ENCODE data around the gene SAFB.

The SAFB gene

GRCh38 chr19:5669212-5669611 lies 46.3 kb downstream of the SAFB start:
- Histone ChIP-seq H4K20me1 (ENCODE audit: insufficient read depth, low read length, poor library complexity, severe bottlenecking) (no peaks in the 10 kb centered on the region), H3K9me2 (replicated peaks; ENCODE audit: low read depth, low read length) (no peaks in the 10 kb centered on the region), H3K36me3 (ENCODE audit: insufficient read depth, low read length) (peaks cover 55% of the 10 kb centered on the region)

DNA sequence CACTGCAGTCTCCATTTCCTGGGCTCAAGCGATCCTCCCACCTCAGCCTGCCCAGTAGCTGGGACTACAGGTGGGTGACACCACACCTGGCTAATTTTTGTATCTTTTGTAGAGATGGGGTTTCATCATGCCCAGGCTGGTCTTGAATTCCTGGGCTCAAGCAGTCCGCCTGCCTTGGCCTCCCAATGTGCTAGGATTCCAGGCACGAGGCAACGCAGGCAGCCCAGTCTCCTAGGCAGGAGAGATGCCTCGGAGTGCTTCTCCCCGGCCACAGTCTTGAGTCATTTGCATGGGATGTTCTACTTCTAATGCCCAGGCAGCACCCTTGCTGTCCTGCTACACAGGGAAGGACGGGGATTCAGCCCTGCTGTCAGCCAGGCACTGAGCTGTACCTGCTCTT lies 48.7 kb downstream of the SAFB start:
- no peaks in the 10 kb centered on the region for H3K9me2 ChIP-seq (replicated peaks; ENCODE audit: low read depth, low read length)
- no peaks in the 10 kb centered on the region for H4K20me1 ChIP-seq (ENCODE audit: insufficient read depth, low read length, poor library complexity, severe bottlenecking)
- no peaks in the 10 kb centered on the region for H3F3A ChIP-seq (ENCODE audit: low read depth)
- H2AFZ ChIP-seq (ENCODE audit: low read length) = no peak overlapping the region
- H3K79me2 ChIP-seq (ENCODE audit: insufficient read depth, low read length) = no peaks in the 10 kb centered on the region
- TF ChIP-seq, protein P1, sequence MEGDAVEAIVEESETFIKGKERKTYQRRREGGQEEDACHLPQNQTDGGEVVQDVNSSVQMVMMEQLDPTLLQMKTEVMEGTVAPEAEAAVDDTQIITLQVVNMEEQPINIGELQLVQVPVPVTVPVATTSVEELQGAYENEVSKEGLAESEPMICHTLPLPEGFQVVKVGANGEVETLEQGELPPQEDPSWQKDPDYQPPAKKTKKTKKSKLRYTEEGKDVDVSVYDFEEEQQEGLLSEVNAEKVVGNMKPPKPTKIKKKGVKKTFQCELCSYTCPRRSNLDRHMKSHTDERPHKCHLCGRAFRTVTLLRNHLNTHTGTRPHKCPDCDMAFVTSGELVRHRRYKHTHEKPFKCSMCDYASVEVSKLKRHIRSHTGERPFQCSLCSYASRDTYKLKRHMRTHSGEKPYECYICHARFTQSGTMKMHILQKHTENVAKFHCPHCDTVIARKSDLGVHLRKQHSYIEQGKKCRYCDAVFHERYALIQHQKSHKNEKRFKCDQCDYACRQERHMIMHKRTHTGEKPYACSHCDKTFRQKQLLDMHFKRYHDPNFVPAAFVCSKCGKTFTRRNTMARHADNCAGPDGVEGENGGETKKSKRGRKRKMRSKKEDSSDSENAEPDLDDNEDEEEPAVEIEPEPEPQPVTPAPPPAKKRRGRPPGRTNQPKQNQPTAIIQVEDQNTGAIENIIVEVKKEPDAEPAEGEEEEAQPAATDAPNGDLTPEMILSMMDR (conservative IDR thresholded peaks at IDR 0.05; ENCODE audit: low read length) = no peak
- TF ChIP-seq EZH2phosphoT487 (IDR thresholded peaks at IDR 0.05; ENCODE audit: borderline replicate concordance) = no peak
- no peaks in the 10 kb centered on the region for H3K27me3 ChIP-seq (ENCODE audit: insufficient read depth, low read length, poor library complexity, severe bottlenecking)
- no peak overlapping the region for H3K4me3 ChIP-seq (ENCODE audit: low read length, poor library complexity, severe bottlenecking)
- peaks cover 31% of the 10 kb centered on the region; the same call in 1 of the 2 replicates for H3K36me3 ChIP-seq (ENCODE audit: insufficient read depth, low read length)
- no peaks in the 10 kb centered on the region for H3K9me3 ChIP-seq (ENCODE audit: insufficient read depth, low read depth, low read length)
- H3K4me2 ChIP-seq (ENCODE audit: low read depth, low read length, poor library complexity, severe bottlenecking) = no peak overlapping the region
- no peaks in the 10 kb centered on the region for H3K4me1 ChIP-seq (ENCODE audit: insufficient read depth, low read length, poor library complexity, severe bottlenecking)
- H3K9ac ChIP-seq (ENCODE audit: low read depth, low read length, poor library complexity, severe bottlenecking) = no peak overlapping the region

More at GRCh38 chr19:5669212-5669611, 46.3 kb downstream of the SAFB start:
- Histone ChIP-seq H3K9ac (ENCODE audit: low read depth, low read length, poor library complexity, severe bottlenecking) (no peak overlapping the region), H3K4me2 (ENCODE audit: low read depth, low read length, poor library complexity, severe bottlenecking) (no peak overlapping the region), H3K79me2 (ENCODE audit: insufficient read depth, low read length) (no peaks in the 10 kb centered on the region), H3K4me3 (ENCODE audit: low read length, poor library complexity, severe bottlenecking) (no peak overlapping the region), H3K27me3 (ENCODE audit: insufficient read depth, low read length, poor library complexity, severe bottlenecking) (no peaks in the 10 kb centered on the region), H2AFZ (ENCODE audit: low read length) (no peak overlapping the region), H3K9me3 (ENCODE audit: insufficient read depth, low read depth, low read length) (no peaks in the 10 kb centered on the region), H3K4me1 (ENCODE audit: insufficient read depth, low read length, poor library complexity, severe bottlenecking) (no peaks in the 10 kb centered on the region), H3F3A (ENCODE audit: low read depth) (no peaks in the 10 kb centered on the region)
- TF ChIP-seq, protein P1 (conservative IDR thresholded peaks at IDR 0.05; ENCODE audit: low read length) = no peak
- no peak for TF ChIP-seq EZH2phosphoT487 (IDR thresholded peaks at IDR 0.05; ENCODE audit: borderline replicate concordance)

DNA sequence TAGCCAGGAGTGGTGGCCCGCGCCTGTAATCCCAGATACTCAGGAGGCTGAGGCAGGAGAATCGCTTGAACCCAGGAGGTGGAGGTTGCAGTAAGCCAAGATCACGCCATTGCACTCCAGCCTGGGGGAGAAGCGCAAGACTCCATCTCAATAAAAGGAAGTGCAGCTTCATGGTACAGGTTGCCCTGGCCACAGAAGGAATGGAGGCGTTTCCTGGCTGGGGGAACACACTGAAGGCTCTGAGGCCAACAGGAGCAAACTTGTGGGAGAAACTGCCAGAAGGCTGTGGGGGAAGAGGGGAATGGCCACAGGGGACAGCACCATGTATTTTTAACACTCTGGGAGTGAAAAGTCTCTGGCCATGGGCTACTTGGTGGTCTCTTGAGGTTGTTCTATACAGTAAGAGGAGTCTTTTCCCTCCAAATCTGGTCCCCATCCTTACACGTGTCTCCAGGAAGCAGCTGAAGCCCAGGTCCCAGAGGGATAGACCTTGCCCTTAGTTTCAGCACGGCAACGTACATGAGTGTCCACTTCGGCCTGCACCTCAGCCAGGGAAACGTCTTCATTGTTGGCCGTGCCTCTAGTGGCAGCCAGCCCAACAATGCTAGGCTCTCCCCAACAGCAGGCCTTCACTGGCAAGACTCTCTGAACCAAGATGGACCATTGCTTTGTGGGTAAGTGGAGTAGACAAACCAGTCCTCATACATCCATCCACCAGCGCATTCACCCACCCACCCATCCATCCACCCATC lies 50.0 kb downstream of the SAFB start:
- TF ChIP-seq, protein P1 (conservative IDR thresholded peaks at IDR 0.05; ENCODE audit: low read length) = no peak
- TF ChIP-seq EZH2phosphoT487 (IDR thresholded peaks at IDR 0.05; ENCODE audit: borderline replicate concordance) = no peak
- Histone ChIP-seq H3K4me1 (ENCODE audit: insufficient read depth, low read length, poor library complexity, severe bottlenecking) (no peaks in the 10 kb centered on the region), H3K36me3 (ENCODE audit: insufficient read depth, low read length) (peaks cover 18% of the 10 kb centered on the region; the same call in 1 of the 2 replicates), H3K4me3 (ENCODE audit: low read length, poor library complexity, severe bottlenecking) (no peak overlapping the region), H3F3A (ENCODE audit: low read depth) (no peaks in the 10 kb centered on the region), H3K4me2 (ENCODE audit: low read depth, low read length, poor library complexity, severe bottlenecking) (no peak overlapping the region), H3K27me3 (ENCODE audit: insufficient read depth, low read length, poor library complexity, severe bottlenecking) (no peaks in the 10 kb centered on the region), H2AFZ (ENCODE audit: low read length) (no peak overlapping the region), H3K9me2 (replicated peaks; ENCODE audit: low read depth, low read length) (no peaks in the 10 kb centered on the region), H3K9me3 (ENCODE audit: insufficient read depth, low read depth, low read length) (no peaks in the 10 kb centered on the region), H4K20me1 (ENCODE audit: insufficient read depth, low read length, poor library complexity, severe bottlenecking) (no peaks in the 10 kb centered on the region), H3K9ac (ENCODE audit: low read depth, low read length, poor library complexity, severe bottlenecking) (no peak overlapping the region), H3K79me2 (ENCODE audit: insufficient read depth, low read length) (no peaks in the 10 kb centered on the region)

All from Loucy (cell line).